HepG2 (cell line): ENCODE data around the gene ARAP1. TPM values are rescaled to one million over a fixed set of nuclear protein-coding genes. Genes with fewer than 3 reads are reported as not detected.
A peak's percentile ranks its signal among the peaks of the same experiment; 100 is the strongest.

Experiments
- BRF2 ChIP-seq: sonication (generic); formaldehyde crosslinking; IDR thresholded peaks from 2 replicates; pipeline ENCODE4 v1.8.1; 2022; ENCODE audit warnings: mild to moderate bottlenecking, missing genetic modification reagents
- CEBPG ChIP-seq: IDR thresholded peaks from 2 replicates; pipeline ENCODE4 v1.6.1; 2016
- CHCHD3 ChIP-seq: sonication (generic); formaldehyde crosslinking; IDR thresholded peaks from 2 replicates; pipeline ENCODE4 v1.8.0; 2022; ENCODE audit warnings: mild to moderate bottlenecking, missing genetic modification reagents, moderate library complexity
- CTCF ChIP-seq: sonication (generic); formaldehyde crosslinking; IDR thresholded peaks from 2 replicates; pipeline ENCODE4 v1.5.0; 2020; ENCODE audit warnings: mild to moderate bottlenecking, missing genetic modification reagents, moderate library complexity
- GABPB1 ChIP-seq: IDR thresholded peaks from 2 replicates; pipeline ENCODE4 v1.6.1; 2016; ENCODE audit warnings: mild to moderate bottlenecking, missing genetic modification reagents, moderate library complexity, missing compliant biosample characterization
- HIC2 ChIP-seq: sonication (generic); formaldehyde crosslinking; IDR thresholded peaks from 2 replicates; pipeline ENCODE4 v1.9.0; 2022; ENCODE audit warnings: low read depth, missing genetic modification reagents
- JUNB ChIP-seq: sonication (generic); formaldehyde crosslinking; IDR thresholded peaks from 2 replicates; pipeline ENCODE4 v1.8.0; 2022; ENCODE audit warnings: missing genetic modification reagents, mild to moderate bottlenecking, borderline replicate concordance
- MATR3 ChIP-seq: sonication (generic); formaldehyde crosslinking; IDR thresholded peaks from 2 replicates; pipeline ENCODE4 v1.4.0; 2020; ENCODE audit warnings: missing genetic modification reagents
- ONECUT2 ChIP-seq: sonication (generic); formaldehyde crosslinking; IDR thresholded peaks from 2 replicates; pipeline ENCODE4 v1.4.0; 2020; ENCODE audit warnings: missing genetic modification reagents
- POLR2AphosphoS2 ChIP-seq: IDR thresholded peaks from 2 replicates; pipeline ENCODE4 v1.6.1; 2011; ENCODE audit warnings: low read depth, low read length, improper control_type of control experiment
- REPIN1 ChIP-seq: sonication (generic); formaldehyde crosslinking; IDR thresholded peaks from 2 replicates; pipeline ENCODE4 v1.8.0; 2022; ENCODE audit warnings: missing genetic modification reagents, low read depth, mild to moderate bottlenecking, borderline replicate concordance
- SALL1 ChIP-seq: sonication (generic); formaldehyde crosslinking; IDR thresholded peaks from 2 replicates; pipeline ENCODE4 v1.8.0; 2022; ENCODE audit warnings: mild to moderate bottlenecking, missing genetic modification reagents
- SP2 ChIP-seq: sonication (generic); formaldehyde crosslinking; IDR thresholded peaks from 2 replicates; pipeline ENCODE4 v1.5.1; 2020; ENCODE audit warnings: mild to moderate bottlenecking, missing genetic modification reagents
- SRY ChIP-seq: sonication (generic); formaldehyde crosslinking; IDR thresholded peaks from 2 replicates; pipeline ENCODE4 v1.8.0; 2022; ENCODE audit warnings: mild to moderate bottlenecking, missing genetic modification reagents
- TCF12 ChIP-seq, 2 experiments: fragments of 450-650 bp in 1 of 2; sonication (generic) in 1 of 2; formaldehyde crosslinking in 1 of 2; IDR thresholded peaks; 2 replicates each; pipeline versions ENCODE4 v1.6.1 to v1.8.0; 2017 to 2022; ENCODE audit warnings: antibody characterized with exemption in 1 of 2, mild to moderate bottlenecking in 1 of 2, missing genetic modification reagents in 1 of 2, moderate library complexity in 1 of 2
- ZBED4 ChIP-seq: sonication (generic); formaldehyde crosslinking; IDR thresholded peaks from 2 replicates; pipeline ENCODE4 v1.4.0; 2020; ENCODE audit warnings: missing genetic modification reagents, borderline replicate concordance
- ZBTB42 ChIP-seq: sonication (generic); formaldehyde crosslinking; IDR thresholded peaks from 2 replicates; pipeline ENCODE4 v1.5.0; 2020; ENCODE audit warnings: mild to moderate bottlenecking, missing genetic modification reagents
- ZNF205 ChIP-seq: IDR thresholded peaks from 2 replicates; pipeline ENCODE4 v1.6.1; 2018; ENCODE audit warnings: missing biosample characterization, missing genetic modification reagents
- ZNF331 ChIP-seq: sonication (generic); formaldehyde crosslinking; IDR thresholded peaks from 2 replicates; pipeline ENCODE4 v1.4.0; 2020; ENCODE audit warnings: missing genetic modification reagents
- ZSCAN22 ChIP-seq: sonication (generic); formaldehyde crosslinking; IDR thresholded peaks from 2 replicates; pipeline ENCODE4 v1.4.0; 2020; ENCODE audit warnings: mild to moderate bottlenecking, missing genetic modification reagents
- polyA plus RNA-seq, 8 experiments: library from polyadenylated mRNA; depleted of rRNA in 3 of 8; stranded (reverse) in 7 of 8; unstranded in 1 of 8; fragments of >200 nt; fragmentation: Illumina TruSeq in 4 of 8; extraction: Trizol in 4 of 8; gene quantifications; 2 replicates each; pipeline versions ENCODE4 v1.2.1 to v1.2.3, GENCODE V29; 2011 to 2016; ENCODE audit warnings: low read depth in 4 of 8, missing spikeins in 1 of 8, mixed read lengths in 1 of 8; ENCODE audit not compliant: insufficient read depth in 1 of 8
- total RNA-seq, 5 experiments: library from RNA; depleted of rRNA; stranded (reverse); fragments of >200 nt; fragmentation: Illumina TruSeq; extraction: Trizol; gene quantifications; 2 replicates each; pipeline ENCODE4 v1.2.3, GENCODE V29; 2016; ENCODE audit warnings: low read depth in 1 of 5

The ARAP1 gene
- total and polyA plus RNA-seq, 2 of the 13 experiments (the other 11 are each of a cell fraction or from before 2014, with no cell fraction given) = 43.2 to 55.5 TPM

GRCh38 chr11:72786305-72787215 is 34.4 kb upstream of the ARAP1 start (continued):
- TF ChIP-seq CTCF (CRISPR knock-in tag) (peak; percentile 26; the same call in 1 of the 2 replicates), ZBTB42 (CRISPR knock-in tag) (0 out of 2 replicates have a peak, but pooled peaks have one; percentile 21), SRY (no peak), JUNB (CRISPR knock-in tag) (no peak), TCF12 (IDR thresholded peaks at IDR 0.05) (no peak), TCF12 (CRISPR knock-in tag; IDR thresholded peaks at IDR 0.05) (peak; percentile 53; the same call in 1 of the 2 replicates), REPIN1 (CRISPR knock-in tag) (no peak), POLR2AphosphoS2 (no peak), GABPB1 (CRISPR knock-in tag) (0 out of 2 replicates have a peak, but pooled peaks have one; percentile 40), ZNF331 (CRISPR knock-in tag) (no peak; the same call in 1 of the 2 replicates), ZNF205 (CRISPR knock-in tag) (0 out of 2 replicates have a peak, but pooled peaks have one; percentile 31), ONECUT2 (CRISPR knock-in tag) (no peak), CHCHD3 (no peak), MATR3 (CRISPR knock-in tag) (no peak), BRF2 (no peak), SALL1 (CRISPR knock-in tag) (peak; percentile 78), ZBED4 (0 out of 2 replicates have a peak, but pooled peaks have one; percentile 55), CEBPG (no peak), SP2 (CRISPR knock-in tag) (no peak), HIC2 (CRISPR knock-in tag) (no peak), ZSCAN22 (0 out of 2 replicates have a peak, but pooled peaks have one; percentile 3)
